IMR-90 (cell line): ENCODE measurements around the gene CNOT10. TPM values are rescaled to one million over a fixed set of nuclear protein-coding genes. Genes with fewer than 3 reads are reported as not detected.
A peak's percentile ranks its signal among the peaks of the same experiment; 100 is the strongest.

Experiments used
- ATAC-seq: fragments of 200-7000 bp; cut with Tn5 transposase; 2 replicates; pipeline ENCODE4 v1.9.1; 2020; ENCODE audit warnings: low read depth, mild to moderate bottlenecking, moderate library complexity
- BruUV-seq: library from RNA; stranded (reverse); fragments of 400-500 nt; replicated peaks from 2 replicates; lab custom pipeline; 2021; lab: Mats Ljungman, UMichigan
- CTCF ChIA-PET: fragments of 300-600 bp; formaldehyde crosslinking; extraction: SDS; loops from one replicate; lab custom pipeline; 2021; ENCODE audit warnings: antibody characterized with exemption; lab: Yijun Ruan, JAX
- POLR2A ChIA-PET: fragments of 300-600 bp; sonication (Branson Sonifier 250); formaldehyde crosslinking; loops from one replicate; lab custom pipeline; 2022; ENCODE audit warnings: antibody characterized with exemption; ENCODE audit not compliant: unreplicated experiment; lab: Charles Lee
- DNase-seq: peaks from one replicate; pipeline ENCODE4 v3.0.0; 2013
- H2AFZ ChIP-seq: replicated peaks from 2 replicates; pipeline ENCODE3; 2013; ENCODE audit warnings: low read length, mild to moderate bottlenecking; ENCODE audit not compliant: poor library complexity
- H2AK5ac ChIP-seq: 2 replicates; pipeline ENCODE4 v1.6.1; 2013; ENCODE audit warnings: low read depth, low read length, inconsistent platforms
- H2AK9ac ChIP-seq: replicated peaks from 2 replicates; pipeline ENCODE3; 2013; ENCODE audit warnings: mild to moderate bottlenecking, low read depth, low read length, moderate library complexity; ENCODE audit not compliant: poor library complexity
- H2BK120ac ChIP-seq: 2 replicates; pipeline ENCODE4 v1.6.1; 2013; ENCODE audit warnings: low read depth, low read length, inconsistent platforms
- H2BK15ac ChIP-seq: 3 replicates; pipeline ENCODE4 v1.6.1; 2013; ENCODE audit warnings: low read depth, low read length, inconsistent platforms
- H2BK20ac ChIP-seq: 2 replicates; pipeline ENCODE4 v1.6.1; 2013; ENCODE audit warnings: low read depth, mild to moderate bottlenecking, inconsistent platforms, low read length, moderate library complexity
- H2BK5ac ChIP-seq: 2 replicates; pipeline ENCODE4 v1.6.1; 2013; ENCODE audit warnings: mild to moderate bottlenecking, low read depth, low read length, inconsistent platforms; ENCODE audit not compliant: poor library complexity, severe bottlenecking
- H3K14ac ChIP-seq: replicated peaks from 2 replicates; pipeline ENCODE4 v1.6.1; 2013; ENCODE audit warnings: low read depth, low read length, inconsistent platforms
- H3K18ac ChIP-seq: 2 replicates; pipeline ENCODE4 v1.6.1; 2013; ENCODE audit warnings: low read depth, low read length, control low read depth
- H3K23ac ChIP-seq: 2 replicates; pipeline ENCODE4 v1.6.1; 2013; ENCODE audit warnings: low read depth, low read length, inconsistent platforms
- H3K27ac ChIP-seq: 2 replicates; pipeline ENCODE4 v1.5.1; 2013; ENCODE audit warnings: mild to moderate bottlenecking, control low read depth, low read length; ENCODE audit not compliant: insufficient read depth
- H3K27me3 ChIP-seq: 2 replicates; pipeline ENCODE4 v1.6.1; 2013; ENCODE audit warnings: low read length; ENCODE audit not compliant: control insufficient read depth, insufficient read depth
- H3K36me3 ChIP-seq: 2 replicates; pipeline ENCODE4 v1.6.1; 2013; ENCODE audit warnings: low read length, mixed read lengths; ENCODE audit not compliant: control insufficient read depth, insufficient read depth
- H3K4ac ChIP-seq: 2 replicates; pipeline ENCODE4 v1.6.1; 2013; ENCODE audit warnings: low read depth, low read length, inconsistent platforms
- H3K4me1 ChIP-seq: 2 replicates; pipeline ENCODE4 v1.6.1; 2013; ENCODE audit warnings: low read length, mixed read lengths; ENCODE audit not compliant: control insufficient read depth, insufficient read depth
- H3K4me2 ChIP-seq: 2 replicates; pipeline ENCODE4 v1.6.1; 2013; ENCODE audit warnings: low read depth, mild to moderate bottlenecking, control low read depth, low read length, moderate library complexity
- H3K4me3 ChIP-seq: 2 replicates; pipeline ENCODE4 v1.5.1; 2013; ENCODE audit warnings: low read depth, mild to moderate bottlenecking, control low read depth, low read length, moderate library complexity; ENCODE audit not compliant: insufficient read depth
- H3K56ac ChIP-seq: 2 replicates; pipeline ENCODE4 v1.6.1; 2013; ENCODE audit warnings: low read length, inconsistent platforms; ENCODE audit not compliant: insufficient read depth; ENCODE audit errors: extremely low read depth
- H3K79me1 ChIP-seq, 2 experiments: 2 replicates each; pipeline ENCODE4 v1.6.1; 2013; ENCODE audit warnings: low read length in 2 of 2, inconsistent platforms in 1 of 2, low read depth in 1 of 2
- H3K9ac ChIP-seq: 2 replicates; pipeline ENCODE4 v1.6.1; 2013; ENCODE audit warnings: low read depth, low read length, control low read depth
- H3K9me1 ChIP-seq: 2 replicates; pipeline ENCODE4 v1.6.1; 2013; ENCODE audit warnings: low read length, inconsistent platforms; ENCODE audit not compliant: insufficient read depth
- H3K9me3 ChIP-seq: 2 replicates; pipeline ENCODE4 v1.6.1; 2013; ENCODE audit warnings: low read length; ENCODE audit not compliant: control insufficient read depth, insufficient read depth
- H4K20me1 ChIP-seq: 2 replicates; pipeline ENCODE4 v1.6.1; 2013; ENCODE audit warnings: low read length, inconsistent platforms; ENCODE audit not compliant: insufficient read depth
- H4K5ac ChIP-seq: 2 replicates; pipeline ENCODE4 v1.6.1; 2013; ENCODE audit warnings: mild to moderate bottlenecking, low read depth, low read length, control low read depth
- H4K8ac ChIP-seq, 2 experiments: 2 replicates each; pipeline ENCODE4 v1.6.1; 2013; ENCODE audit warnings: low read depth in 2 of 2, low read length in 2 of 2, control low read depth in 1 of 2, inconsistent platforms in 1 of 2
- H4K91ac ChIP-seq: 2 replicates; pipeline ENCODE4 v1.6.1; 2013; ENCODE audit warnings: low read depth, low read length, inconsistent platforms; ENCODE audit not compliant: insufficient read depth
- BHLHE40 ChIP-seq: fragments of 150-350 bp; IDR thresholded peaks from 2 replicates; pipeline ENCODE4 v1.6.1; 2016; ENCODE audit warnings: mild to moderate bottlenecking, low read depth, low read length
- CEBPB ChIP-seq: IDR thresholded peaks from 2 replicates; pipeline ENCODE4 v1.6.1; 2012; ENCODE audit warnings: low read depth, low read length, improper control_type of control experiment
- CHD1 ChIP-seq: IDR thresholded peaks from 2 replicates; pipeline ENCODE4 v1.6.1; 2012; ENCODE audit warnings: low read depth, low read length, improper control_type of control experiment
- CTCF ChIP-seq: conservative IDR thresholded peaks from 2 replicates; pipeline ENCODE4 v1.5.1; 2012; ENCODE audit warnings: mild to moderate bottlenecking, low read depth, low read length, improper control_type of control experiment
- ELK1 ChIP-seq: fragments of 150-350 bp; IDR thresholded peaks from 2 replicates; pipeline ENCODE4 v1.6.1; 2016; ENCODE audit warnings: low read depth, mild to moderate bottlenecking, low read length, moderate library complexity, borderline replicate concordance
- FOS ChIP-seq: fragments of 150-350 bp; IDR thresholded peaks from 2 replicates; pipeline ENCODE4 v1.6.1; 2016; ENCODE audit warnings: low read depth, low read length
- MAFK ChIP-seq: IDR thresholded peaks from 2 replicates; pipeline ENCODE4 v1.6.1; 2012; ENCODE audit warnings: low read depth, low read length, improper control_type of control experiment
- MAZ ChIP-seq: IDR thresholded peaks from 2 replicates; pipeline ENCODE4 v1.6.1; 2012; ENCODE audit warnings: low read depth, mild to moderate bottlenecking, low read length, improper control_type of control experiment, moderate library complexity, borderline replicate concordance
- MXI1 ChIP-seq: IDR thresholded peaks from 2 replicates; pipeline ENCODE4 v1.6.1; 2012; ENCODE audit warnings: low read depth, mild to moderate bottlenecking, low read length, moderate library complexity, borderline replicate concordance
- NFE2L2 ChIP-seq: fragments of 150-350 bp; IDR thresholded peaks from 2 replicates; pipeline ENCODE4 v1.6.1; 2016; ENCODE audit warnings: low read depth, mild to moderate bottlenecking, low read length
- POLR2A ChIP-seq: IDR thresholded peaks from 2 replicates; pipeline ENCODE4 v1.6.1; 2012; ENCODE audit warnings: mild to moderate bottlenecking, low read depth, low read length
- RAD21 ChIP-seq: IDR thresholded peaks from 2 replicates; pipeline ENCODE4 v1.6.1; 2012; ENCODE audit warnings: low read length, improper control_type of control experiment
- RCOR1 ChIP-seq: IDR thresholded peaks from 2 replicates; pipeline ENCODE4 v1.6.1; 2012; ENCODE audit warnings: mild to moderate bottlenecking, low read length, improper control_type of control experiment; ENCODE audit not compliant: insufficient replicate concordance
- RFX5 ChIP-seq: IDR thresholded peaks from 2 replicates; pipeline ENCODE4 v1.8.0; 2012; ENCODE audit warnings: low read depth, mild to moderate bottlenecking, low read length, moderate library complexity
- SMC3 ChIP-seq: fragments of 150-350 bp; IDR thresholded peaks from 2 replicates; pipeline ENCODE4 v1.6.1; 2016; ENCODE audit warnings: low read depth, mild to moderate bottlenecking, antibody characterized with exemption, low read length, moderate library complexity
- USF2 ChIP-seq: fragments of 150-350 bp; IDR thresholded peaks from 2 replicates; pipeline ENCODE4 v1.6.1; 2017; ENCODE audit warnings: mild to moderate bottlenecking, antibody characterized with exemption, low read length, low read depth
- WGBS, 2 experiments: methylation state at CpG; one replicate each; pipeline versions ENCODE4 v1.1.5 to v1.1.7; 2013; ENCODE audit warnings: missing lambda C conversion rate in 2 of 2; ENCODE audit not compliant: insufficient read length in 1 of 2; ENCODE audit errors: extremely low coverage in 2 of 2; 5-methylcytosine and 5-hydroxymethylcytosine counted together
- dilution Hi-C: fragments of 300-500 bp; cut with HindIII; formaldehyde crosslinking; loops from one replicate; pipeline ENCODE4 v1.14.3; 2018; ENCODE audit warnings: low sequenced_read_pairs; ENCODE audit not compliant: unreplicated experiment
- in situ Hi-C: fragments of 300-500 bp; cut with MboI; formaldehyde crosslinking; loops from 3 replicates; pipeline ENCODE4 v1.14.3; 2019; ENCODE audit warnings: low sequenced_read_pairs, inconsistent platforms, mixed read lengths
- intact Hi-C: fragments of 100-400 bp; cut with micrococcal nuclease; formaldehyde crosslinking; loops from 2 replicates; pipeline ENCODE4 v1.10.0; 2022
- polyA plus RNA-seq, 3 experiments: library from polyadenylated mRNA; depleted of rRNA; stranded (reverse); fragments of >200 nt; gene quantifications; 2 replicates each; pipeline ENCODE4 v1.2.3, GENCODE V29; 2012; ENCODE audit warnings: low replicate concordance in 1 of 3
- total RNA-seq: library from RNA; depleted of rRNA; stranded (reverse); fragments of >200 nt; gene quantifications from 2 replicates; pipeline ENCODE4 v1.2.3, GENCODE V29; 2012

Gene CNOT10
- total and polyA plus RNA-seq, 2 of the 4 experiments (the other 2 are of a cell fraction) = 15.8 to 20.4 TPM

DNA sequence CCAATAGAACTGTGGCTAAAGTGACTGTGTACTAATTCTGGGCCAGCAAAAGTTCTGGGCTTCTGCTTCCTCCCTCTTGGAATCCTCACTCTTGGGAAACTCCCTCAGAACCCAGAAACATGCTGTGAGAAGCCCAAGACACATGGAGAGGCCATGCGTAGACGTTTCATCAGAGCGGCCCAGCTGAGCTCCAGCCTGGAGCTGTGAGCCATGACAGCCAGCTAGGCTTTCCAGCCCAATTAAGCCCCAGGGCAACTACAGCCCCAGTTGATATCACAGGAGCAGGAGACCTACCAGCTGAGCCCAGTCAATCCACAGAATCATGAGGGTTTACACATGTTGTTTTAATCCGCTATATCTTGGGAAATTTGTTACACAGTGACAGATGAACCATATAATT lies 43.6 kb upstream of the CNOT10 start:
- BruUV-seq = no TSS peak
- ChIA-PET POLR2A (no interaction called here), CTCF (interaction anchor here (0.9 kb wide), 1 partner anchor 11 kb away, joined by 5 read pairs; no protein-coding TSS in a partner anchor)
- Histone ChIP-seq H2BK20ac (no peak overlapping the region), H4K8ac (no peak overlapping the region), H3K79me1 (no peaks in the 10 kb centered on the region), H2BK5ac (no peak overlapping the region), H2AFZ (peak overlapping the region; percentile 74), H3K9me3 (no peaks in the 10 kb centered on the region), H4K5ac (no peak overlapping the region), H2BK15ac (no peak overlapping the region), H3K9ac (no peak overlapping the region), H2BK120ac (no peak overlapping the region), H4K91ac (no peak overlapping the region), H3K23ac (no peak overlapping the region), H3K4me3 (no peak overlapping the region), H3K9me1 (no peaks in the 10 kb centered on the region), H3K27ac (no peak overlapping the region), H2AK5ac (no peak overlapping the region), H3K4ac (no peak overlapping the region), H3K36me3 (no peaks in the 10 kb centered on the region), H3K4me1 (no peaks in the 10 kb centered on the region), H3K56ac (no peak overlapping the region), H3K14ac (no peak overlapping the region), H4K20me1 (no peaks in the 10 kb centered on the region), H3K18ac (no peak overlapping the region), H3K4me2 (no peak overlapping the region), H3K27me3 (peaks cover 4% of the 10 kb centered on the region; the same call in 1 of the 2 replicates), H2AK9ac (no peak overlapping the region)
- TF ChIP-seq NFE2L2 = no peak
- no peak for TF ChIP-seq USF2
- no peak for TF ChIP-seq SMC3
- no peak for TF ChIP-seq MAZ
- no peak for TF ChIP-seq RFX5
- TF ChIP-seq MAFK = no peak
- TF ChIP-seq CTCF = no peak
- TF ChIP-seq ELK1 = no peak
- TF ChIP-seq RAD21 = no peak
- no peak for TF ChIP-seq CHD1
- no peak for TF ChIP-seq CEBPB
- TF ChIP-seq RCOR1 = no peak
- TF ChIP-seq MXI1 = no peak
- TF ChIP-seq FOS = no peak
- TF ChIP-seq BHLHE40 = no peak
- TF ChIP-seq POLR2A = no peak
- 40% methylated on average over 1 of the region's 4 CpGs; no CpG with 5 or more reads in 1 of the 2 experiments for WGBS, 2 experiments
- intact Hi-C loops (no loop called here), dilution Hi-C loops (no loop called here), in situ Hi-C loops (no loop called here)
- ATAC-seq (peak; percentile 27; the same call in 1 of the 2 replicates), DNase-seq (peak; percentile 27)
